ENCODE results near the gene HLA-DQA1. TPM values are rescaled to one million over a fixed set of nuclear protein-coding genes. Genes with fewer than 3 reads are reported as not detected.
"Not testable (repeated sequence)": the region's sequence is repeated elsewhere in the genome, so short reads cannot be mapped to it uniquely, and the experiment has no call there.

Gene HLA-DQA1
- total and polyA plus RNA-seq, 4 donors, result 9.3 to 46.2 (median 32.7) TPM

GRCh38 chr6:32669240-32669639 is 32.0 kb downstream of the HLA-DQA1 start:
- no peaks in the 10 kb centered on the region for H3K36me3 ChIP-seq (ENCODE audit: control insufficient read depth in 1 of 2, insufficient read depth in 2 of 2, low read length in 1 of 2)
- H3K4me3 ChIP-seq (ENCODE audit: low read length in 2 of 2), result no peak overlapping the region
- no peak for ATAC-seq (ENCODE audit: low FRiP score)
- intact Hi-C loops (cut with DNase I), result no loop called here
- peaks cover 0 to 3% of the 10 kb centered on the region in 2 donors for H3K27me3 ChIP-seq (ENCODE audit: control insufficient read depth in 1 of 2, insufficient read depth in 2 of 2, low read length in 1 of 2)
- 72 to 77% methylated on average over 4 of the region's 4 CpGs for WGBS, 2 donors
- peaks cover 8% of the 10 kb centered on the region for H3K9me3 ChIP-seq (ENCODE audit: control insufficient read depth, low read length)
- no peaks in the 10 kb centered on the region for H3K4me1 ChIP-seq (ENCODE audit: control insufficient read depth in 1 of 2, insufficient read depth in 2 of 2, low read length in 2 of 2)
- H3K27ac ChIP-seq (ENCODE audit: low read depth in 1 of 2, low read length in 2 of 2), result no peak overlapping the region
- no peak for DNase-seq

GRCh38 chr6:32669893-32670292 is 32.7 kb downstream of the HLA-DQA1 start:
- H3K27me3 ChIP-seq (ENCODE audit: control insufficient read depth in 1 of 2, insufficient read depth in 2 of 2, low read length in 1 of 2), result peaks cover 0 to 3% of the 10 kb centered on the region in 2 donors
- ATAC-seq (ENCODE audit: low FRiP score), result no peak
- H3K9me3 ChIP-seq (ENCODE audit: control insufficient read depth, low read length), result peaks cover 8% of the 10 kb centered on the region
- H3K4me3 ChIP-seq (ENCODE audit: low read length in 2 of 2), result no peak overlapping the region
- no peak overlapping the region for H3K27ac ChIP-seq (ENCODE audit: low read depth in 1 of 2, low read length in 2 of 2)
- H3K4me1 ChIP-seq (ENCODE audit: control insufficient read depth in 1 of 2, insufficient read depth in 2 of 2, low read length in 2 of 2), result no peaks in the 10 kb centered on the region
- no peak for DNase-seq
- intact Hi-C loops (cut with DNase I), result no loop called here
- no peaks in the 10 kb centered on the region for H3K36me3 ChIP-seq (ENCODE audit: control insufficient read depth in 1 of 2, insufficient read depth in 2 of 2, low read length in 1 of 2)

- H3K9me3 ChIP-seq (ENCODE audit: control insufficient read depth, low read length); H3K27me3 ChIP-seq (ENCODE audit: control insufficient read depth in 1 of 2, insufficient read depth in 2 of 2, low read length in 1 of 2); intact Hi-C loops (cut with DNase I); DNase-seq; H3K4me1 ChIP-seq (ENCODE audit: control insufficient read depth in 1 of 2, insufficient read depth in 2 of 2, low read length in 2 of 2); ATAC-seq (ENCODE audit: low FRiP score); H3K36me3 ChIP-seq (ENCODE audit: control insufficient read depth in 1 of 2, insufficient read depth in 2 of 2, low read length in 1 of 2); H3K27ac ChIP-seq (ENCODE audit: low read depth in 1 of 2, low read length in 2 of 2); H3K4me3 ChIP-seq (ENCODE audit: low read length in 2 of 2): not testable (repeated sequence)
- WGBS, 2 donors, result 66 to 69% methylated on average over 2 of the region's 2 CpGs
Measured at GRCh38 chr6:32671908-32672307, 34.7 kb downstream of the HLA-DQA1 start.

GRCh38 chr6:32674123-32674522 is 36.9 kb downstream of the HLA-DQA1 start:
- H3K27me3 ChIP-seq (ENCODE audit: control insufficient read depth in 1 of 2, insufficient read depth in 2 of 2, low read length in 1 of 2); ATAC-seq (ENCODE audit: low FRiP score); H3K27ac ChIP-seq (ENCODE audit: low read depth in 1 of 2, low read length in 2 of 2); H3K36me3 ChIP-seq (ENCODE audit: control insufficient read depth in 1 of 2, insufficient read depth in 2 of 2, low read length in 1 of 2); DNase-seq; H3K4me1 ChIP-seq (ENCODE audit: control insufficient read depth in 1 of 2, insufficient read depth in 2 of 2, low read length in 2 of 2); H3K9me3 ChIP-seq (ENCODE audit: control insufficient read depth, low read length); intact Hi-C loops (cut with DNase I); H3K4me3 ChIP-seq (ENCODE audit: low read length in 2 of 2): not testable (repeated sequence)
- WGBS, 2 donors, result 82 to 91% methylated on average over 7 of the region's 7 CpGs

- DNase-seq, result no peak
- ATAC-seq (ENCODE audit: low FRiP score), result no peak
- intact Hi-C loops (cut with DNase I), result no loop called here
- Histone ChIP-seq H3K27ac (ENCODE audit: low read depth in 1 of 2, low read length in 2 of 2) (no peak overlapping the region), H3K36me3 (ENCODE audit: control insufficient read depth in 1 of 2, insufficient read depth in 2 of 2, low read length in 1 of 2) (no peaks in the 10 kb centered on the region), H3K27me3 (ENCODE audit: control insufficient read depth in 1 of 2, insufficient read depth in 2 of 2, low read length in 1 of 2) (no peaks in the 10 kb centered on the region), H3K4me3 (ENCODE audit: low read length in 2 of 2) (no peak overlapping the region), H3K9me3 (ENCODE audit: control insufficient read depth, low read length) (no peaks in the 10 kb centered on the region), H3K4me1 (ENCODE audit: control insufficient read depth in 1 of 2, insufficient read depth in 2 of 2, low read length in 2 of 2) (no peaks in the 10 kb centered on the region)
- 73 to 78% methylated on average over 4 of the region's 4 CpGs for WGBS, 2 donors
Measured at GRCh38 chr6:32679492-32679891, 42.3 kb downstream of the HLA-DQA1 start.

- Histone ChIP-seq H3K4me3 (ENCODE audit: low read length in 2 of 2) (no peak overlapping the region), H3K9me3 (ENCODE audit: control insufficient read depth, low read length) (no peaks in the 10 kb centered on the region), H3K4me1 (ENCODE audit: control insufficient read depth in 1 of 2, insufficient read depth in 2 of 2, low read length in 2 of 2) (no peaks in the 10 kb centered on the region), H3K36me3 (ENCODE audit: control insufficient read depth in 1 of 2, insufficient read depth in 2 of 2, low read length in 1 of 2) (no peaks in the 10 kb centered on the region), H3K27me3 (ENCODE audit: control insufficient read depth in 1 of 2, insufficient read depth in 2 of 2, low read length in 1 of 2) (no peaks in the 10 kb centered on the region), H3K27ac (ENCODE audit: low read depth in 1 of 2, low read length in 2 of 2) (no peak overlapping the region)
- ATAC-seq (ENCODE audit: low FRiP score) (no peak), DNase-seq (no peak)
- WGBS, 2 donors, result 84 to 88% methylated on average over 1 of the region's 1 CpG
- intact Hi-C loops (cut with DNase I), result no loop called here
Measured at GRCh38 chr6:32680055-32680454, 42.8 kb downstream of the HLA-DQA1 start.

GRCh38 chr6:32684246-32684645 is 47.0 kb downstream of the HLA-DQA1 start:
- Histone ChIP-seq H3K4me1 (ENCODE audit: control insufficient read depth in 1 of 2, insufficient read depth in 2 of 2, low read length in 2 of 2) (no peaks in the 10 kb centered on the region), H3K9me3 (ENCODE audit: control insufficient read depth, low read length) (no peaks in the 10 kb centered on the region), H3K36me3 (ENCODE audit: control insufficient read depth in 1 of 2, insufficient read depth in 2 of 2, low read length in 1 of 2) (no peaks in the 10 kb centered on the region), H3K4me3 (ENCODE audit: low read length in 2 of 2) (no peak overlapping the region), H3K27ac (ENCODE audit: low read depth in 1 of 2, low read length in 2 of 2) (no peak overlapping the region), H3K27me3 (ENCODE audit: control insufficient read depth in 1 of 2, insufficient read depth in 2 of 2, low read length in 1 of 2) (no peaks in the 10 kb centered on the region)
- WGBS, 2 donors, result 75 to 85% methylated on average over 3 of the region's 3 CpGs
- intact Hi-C loops (cut with DNase I), result no loop called here
- DNase-seq (no peak), ATAC-seq (ENCODE audit: low FRiP score) (no peak)

- Histone ChIP-seq H3K27me3 (ENCODE audit: control insufficient read depth in 1 of 2, insufficient read depth in 2 of 2, low read length in 1 of 2) (no peaks in the 10 kb centered on the region), H3K4me1 (ENCODE audit: control insufficient read depth in 1 of 2, insufficient read depth in 2 of 2, low read length in 2 of 2) (no peaks in the 10 kb centered on the region), H3K4me3 (ENCODE audit: low read length in 2 of 2) (no peak overlapping the region), H3K9me3 (ENCODE audit: control insufficient read depth, low read length) (no peaks in the 10 kb centered on the region), H3K36me3 (ENCODE audit: control insufficient read depth in 1 of 2, insufficient read depth in 2 of 2, low read length in 1 of 2) (no peaks in the 10 kb centered on the region), H3K27ac (ENCODE audit: low read depth in 1 of 2, low read length in 2 of 2) (no peak overlapping the region)
- DNase-seq, result no peak
- intact Hi-C loops (cut with DNase I), result no loop called here
- no peak for ATAC-seq (ENCODE audit: low FRiP score)
- 38 to 41% methylated on average over 1 of the region's 1 CpG for WGBS, 2 donors
Measured at GRCh38 chr6:32685603-32686002, 48.4 kb downstream of the HLA-DQA1 start.

GRCh38 chr6:32689531-32690501 is 52.6 kb downstream of the HLA-DQA1 start:
- WGBS, 2 donors, result 55 to 56% methylated on average over 5 of the region's 5 CpGs
- no peaks in the 10 kb centered on the region for H3K4me1 ChIP-seq (ENCODE audit: control insufficient read depth in 1 of 2, insufficient read depth in 2 of 2, low read length in 2 of 2)
- H3K9me3 ChIP-seq (ENCODE audit: control insufficient read depth, low read length), result no peaks in the 10 kb centered on the region
- no peaks in the 10 kb centered on the region for H3K36me3 ChIP-seq (ENCODE audit: control insufficient read depth in 1 of 2, insufficient read depth in 2 of 2, low read length in 1 of 2)
- H3K27ac ChIP-seq (ENCODE audit: low read depth in 1 of 2, low read length in 2 of 2), result no peak overlapping the region
- ATAC-seq (ENCODE audit: low FRiP score) (no peak), DNase-seq (no peak)
- H3K4me3 ChIP-seq (ENCODE audit: low read length in 2 of 2), result no peak overlapping the region
- no peaks in the 10 kb centered on the region for H3K27me3 ChIP-seq (ENCODE audit: control insufficient read depth in 1 of 2, insufficient read depth in 2 of 2, low read length in 1 of 2)
- intact Hi-C loops (cut with DNase I), result no loop called here
